SK-N-SH (cell line): ENCODE results near the gene SPIRE2. TPM values are rescaled to one million over a fixed set of nuclear protein-coding genes. Genes with fewer than 3 reads are reported as not detected.

Experiments
- CTCF ChIA-PET: fragments of 300-600, 350-600 bp; formaldehyde crosslinking; extraction: SDS; loops from one replicate; lab custom pipeline; 2021; lab: Yijun Ruan, JAX
- POLR2A ChIA-PET: fragments of 350-600 bp; sonication (Branson Sonifier 250); formaldehyde crosslinking; extraction: SDS; loops from one replicate; lab custom pipeline; 2020; ENCODE audit warnings: antibody characterized with exemption, inconsistent platforms; lab: Yijun Ruan, JAX
- DNase-seq: peaks from one replicate; pipeline ENCODE4 v3.0.0; 2012
- H2AFZ ChIP-seq: fragments of 200-600 bp; sonication (generic); 2 replicates; pipeline ENCODE4 v1.8.1; 2016; ENCODE audit warnings: antibody characterized with exemption, mild to moderate bottlenecking, low read depth
- H3F3A ChIP-seq: fragments of 200-600 bp; sonication (generic); replicated peaks from 2 replicates; pipeline ENCODE3; 2016; ENCODE audit warnings: antibody characterized with exemption, mild to moderate bottlenecking; ENCODE audit not compliant: insufficient read depth
- H3K27ac ChIP-seq, 2 experiments: fragments of 200-500 bp in 1 of 2; fragments of 200-600 bp in 1 of 2; sonication (Bioruptor generic) in 1 of 2; sonication (generic), shearing (Covaris generic) in 1 of 2; 2 replicates each; pipeline versions ENCODE4 v1.5.1 to v1.6.1; 2014 to 2016; ENCODE audit warnings: low read depth in 2 of 2, inconsistent platforms in 1 of 2, low read length in 1 of 2, mild to moderate bottlenecking in 1 of 2, mixed read lengths in 1 of 2
- H3K27me3 ChIP-seq: fragments of 200-600 bp; sonication (generic), shearing (Covaris generic); 2 replicates; pipeline ENCODE4 v1.6.1; 2016; ENCODE audit warnings: mixed run types; ENCODE audit not compliant: insufficient read depth
- H3K36me3 ChIP-seq, 2 experiments: fragments of 200-500 bp in 1 of 2; fragments of 200-600 bp in 1 of 2; sonication (Bioruptor generic) in 1 of 2; sonication (generic) in 1 of 2; replicated peaks in 1 of 2; 2 replicates each; pipeline versions ENCODE3 to v1.5.1; 2014 to 2016; ENCODE audit warnings: low read length in 1 of 2, mild to moderate bottlenecking in 1 of 2; ENCODE audit not compliant: insufficient read depth in 2 of 2, control insufficient read depth in 1 of 2
- H3K4me1 ChIP-seq, 2 experiments: fragments of 200-500 bp in 1 of 2; fragments of 200-600 bp in 1 of 2; sonication (Bioruptor generic) in 1 of 2; sonication (generic), shearing (Covaris generic) in 1 of 2; 2 replicates each; pipeline versions ENCODE4 v1.5.1 to v1.6.1; 2014 to 2016; ENCODE audit warnings: low read depth in 1 of 2, low read length in 1 of 2, mixed run types in 1 of 2; ENCODE audit not compliant: insufficient read depth in 2 of 2, control insufficient read depth in 1 of 2
- H3K4me2 ChIP-seq: fragments of 200-600 bp; sonication (generic), shearing (Covaris generic); 2 replicates; pipeline ENCODE4 v1.6.1; 2017; ENCODE audit warnings: mixed run types
- H3K4me3 ChIP-seq, 2 experiments: fragments of 200-500 bp in 1 of 2; fragments of 200-600 bp in 1 of 2; sonication (Bioruptor generic) in 1 of 2; sonication (generic), shearing (Covaris generic) in 1 of 2; 2 replicates each; pipeline versions ENCODE4 v1.5.1 to v1.8.1; 2014 to 2016; ENCODE audit warnings: low read depth in 2 of 2, inconsistent platforms in 1 of 2, low read length in 1 of 2, mild to moderate bottlenecking in 1 of 2, mixed read lengths in 1 of 2, moderate library complexity in 1 of 2
- H3K79me2 ChIP-seq: fragments of 200-600 bp; sonication (generic); 2 replicates; pipeline ENCODE4 v1.8.1; 2017; ENCODE audit warnings: mild to moderate bottlenecking; ENCODE audit not compliant: insufficient read depth
- H3K9ac ChIP-seq: fragments of 200-600 bp; sonication (generic); 2 replicates; pipeline ENCODE4 v1.6.1; 2017; ENCODE audit warnings: mixed run types
- H3K9me2 ChIP-seq: fragments of 200-600 bp; sonication (generic); 2 replicates; pipeline ENCODE4 v1.6.1; 2017; ENCODE audit warnings: mixed run types
- H3K9me3 ChIP-seq: fragments of 200-600 bp; sonication (generic); 2 replicates; pipeline ENCODE4 v1.6.1; 2017; ENCODE audit warnings: mixed run types, mild to moderate bottlenecking, moderate library complexity
- H4K20me1 ChIP-seq: fragments of 200-600 bp; sonication (generic); 2 replicates; pipeline ENCODE4 v1.6.1; 2017; ENCODE audit warnings: mild to moderate bottlenecking, mixed run types; ENCODE audit not compliant: insufficient read depth
- CTCF ChIP-seq: fragments of 200-600 bp; sonication (generic); IDR thresholded peaks from 2 replicates; pipeline ENCODE4 v1.6.1; 2017; ENCODE audit warnings: antibody characterized with exemption, mild to moderate bottlenecking, moderate library complexity
- EZH2phosphoT487 ChIP-seq: fragments of 200-600 bp; sonication (generic); IDR thresholded peaks from 2 replicates; pipeline ENCODE4 v1.6.1; 2017; ENCODE audit warnings: low read depth, mixed run types, mild to moderate bottlenecking, antibody characterized with exemption, moderate library complexity, borderline replicate concordance
- FOSL2 ChIP-seq: IDR thresholded peaks from 2 replicates; pipeline ENCODE4 v1.4.0; 2012; ENCODE audit warnings: low read depth, mild to moderate bottlenecking, moderate library complexity, borderline replicate concordance
- MAX ChIP-seq: IDR thresholded peaks from 2 replicates; pipeline ENCODE4 v1.4.0; 2012; ENCODE audit warnings: low read depth
- NRF1 ChIP-seq: IDR thresholded peaks from 2 replicates; pipeline ENCODE4 v1.6.1; 2012; ENCODE audit warnings: low read depth, mild to moderate bottlenecking, low read length
- RCOR1 ChIP-seq: fragments of 150-350 bp; IDR thresholded peaks from 2 replicates; pipeline ENCODE4 v1.6.1; 2017; ENCODE audit warnings: antibody characterized with exemption, low read length
- REST ChIP-seq: IDR thresholded peaks from 2 replicates; pipeline ENCODE4 v1.6.1; 2012; ENCODE audit warnings: mild to moderate bottlenecking, low read depth, low read length, moderate library complexity
- RXRA ChIP-seq: IDR thresholded peaks from 2 replicates; pipeline ENCODE4 v1.4.0; 2012; ENCODE audit warnings: low read depth, mild to moderate bottlenecking, borderline replicate concordance
- TAF1 ChIP-seq: IDR thresholded peaks from 2 replicates; pipeline ENCODE4 v1.6.1; 2012; ENCODE audit warnings: low read depth, mild to moderate bottlenecking, low read length, moderate library complexity, borderline replicate concordance
- TCF12 ChIP-seq: IDR thresholded peaks from 2 replicates; pipeline ENCODE4 v1.4.0; 2012
- WGBS: methylation state at CpG from one replicate; pipeline ENCODE4 v1.1.6; 2017; ENCODE audit warnings: low lambda C conversion rate; 5-methylcytosine and 5-hydroxymethylcytosine counted together
- polyA plus RNA-seq, 3 experiments: library from polyadenylated mRNA; depleted of rRNA; stranded (reverse); fragments of >200 nt; gene quantifications; 2 replicates each; pipeline ENCODE4 v1.2.3, GENCODE V29; 2012
- TF ChIP-seq, protein P1 (sequence below): IDR thresholded peaks from 2 replicates; pipeline ENCODE4; 2012
- TF ChIP-seq, protein P2 (sequence below): fragments of 150-350 bp; IDR thresholded peaks from 2 replicates; pipeline ENCODE4 v1.6.1; 2016; ENCODE audit warnings: mild to moderate bottlenecking, low read depth, low read length
- TF ChIP-seq, protein P3 (sequence below): fragments of 150-350 bp; IDR thresholded peaks from 2 replicates; pipeline ENCODE4 v1.6.1; 2017; ENCODE audit warnings: antibody characterized with exemption, low read length, low read depth, borderline replicate concordance

The SPIRE2 gene
- polyA plus RNA-seq, 1 of the 3 experiments (the other 2 are of a cell fraction), result 15.3 TPM

- Histone ChIP-seq H3K9ac (no peak overlapping the region), H3K79me2 (no peaks in the 10 kb centered on the region), H3K4me1 (no peaks in the 10 kb centered on the region), H3K27me3 (no peaks in the 10 kb centered on the region), H2AFZ (no peak overlapping the region), H3K4me2 (no peak overlapping the region), H3K9me2 (no peaks in the 10 kb centered on the region), H3K36me3 (peaks cover 30 to 63% of the 10 kb centered on the region in 2 experiments), H3K27ac (no peak overlapping the region), H3K4me3 (no peak overlapping the region), H3F3A (no peaks in the 10 kb centered on the region), H3K9me3 (no peaks in the 10 kb centered on the region), H4K20me1 (no peaks in the 10 kb centered on the region)
- 97% methylated on average over 20 of the region's 20 CpGs for WGBS
- TF ChIP-seq TCF12 (no peak), RCOR1 (no peak), RXRA (no peak), FOSL2 (no peak), REST (no peak), NRF1 (no peak), EZH2phosphoT487 (no peak)
- TF ChIP-seq, protein P1, sequence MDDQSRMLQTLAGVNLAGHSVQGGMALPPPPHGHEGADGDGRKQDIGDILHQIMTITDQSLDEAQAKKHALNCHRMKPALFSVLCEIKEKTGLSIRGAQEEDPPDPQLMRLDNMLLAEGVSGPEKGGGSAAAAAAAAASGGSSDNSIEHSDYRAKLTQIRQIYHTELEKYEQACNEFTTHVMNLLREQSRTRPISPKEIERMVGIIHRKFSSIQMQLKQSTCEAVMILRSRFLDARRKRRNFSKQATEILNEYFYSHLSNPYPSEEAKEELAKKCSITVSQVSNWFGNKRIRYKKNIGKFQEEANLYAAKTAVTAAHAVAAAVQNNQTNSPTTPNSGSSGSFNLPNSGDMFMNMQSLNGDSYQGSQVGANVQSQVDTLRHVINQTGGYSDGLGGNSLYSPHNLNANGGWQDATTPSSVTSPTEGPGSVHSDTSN, result no peak
- TF ChIP-seq, protein P2, sequence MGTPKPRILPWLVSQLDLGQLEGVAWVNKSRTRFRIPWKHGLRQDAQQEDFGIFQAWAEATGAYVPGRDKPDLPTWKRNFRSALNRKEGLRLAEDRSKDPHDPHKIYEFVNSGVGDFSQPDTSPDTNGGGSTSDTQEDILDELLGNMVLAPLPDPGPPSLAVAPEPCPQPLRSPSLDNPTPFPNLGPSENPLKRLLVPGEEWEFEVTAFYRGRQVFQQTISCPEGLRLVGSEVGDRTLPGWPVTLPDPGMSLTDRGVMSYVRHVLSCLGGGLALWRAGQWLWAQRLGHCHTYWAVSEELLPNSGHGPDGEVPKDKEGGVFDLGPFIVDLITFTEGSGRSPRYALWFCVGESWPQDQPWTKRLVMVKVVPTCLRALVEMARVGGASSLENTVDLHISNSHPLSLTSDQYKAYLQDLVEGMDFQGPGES, result no peak
- ChIA-PET POLR2A (interaction anchor here (1.0 kb wide), 1 partner anchor 26 kb away, joined by 3 read pairs; the partner anchor contains the start of gene TCF25), CTCF (interaction anchor here (1.4 kb wide), 1 partner anchor 9 kb away, joined by 4 read pairs; no protein-coding TSS in a partner anchor)
- no peak for DNase-seq
Observed at GRCh38 chr16:89899879-89900481, 71.7 kb downstream of the SPIRE2 start.

DNA sequence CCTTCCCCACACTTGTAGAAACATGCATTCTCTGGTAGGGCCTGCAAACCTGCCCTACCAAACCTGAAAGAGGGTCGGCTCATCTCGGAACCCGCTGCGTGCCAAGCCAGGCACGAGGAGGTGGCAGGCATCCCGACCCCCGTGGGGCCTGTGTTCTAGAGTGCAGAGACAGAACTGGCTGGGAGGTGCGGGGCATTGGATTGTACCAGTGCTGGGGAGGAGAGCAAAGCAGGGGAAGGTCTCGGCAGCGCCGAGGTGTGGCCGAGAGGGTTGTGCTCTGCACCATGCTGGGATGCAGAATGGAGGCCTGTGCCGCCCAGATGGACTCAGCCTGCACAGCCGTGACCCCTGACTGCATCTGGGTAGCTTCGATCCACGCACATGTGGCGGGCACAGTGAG lies 72.6 kb downstream of the SPIRE2 start:
- H3K4me2 ChIP-seq, result no peak overlapping the region
- H3K27ac ChIP-seq, result no peak overlapping the region
- H3K9me2 ChIP-seq, result no peaks in the 10 kb centered on the region
- H3K36me3 ChIP-seq, result peaks cover 24 to 64% of the 10 kb centered on the region in 2 experiments
- H4K20me1 ChIP-seq, result no peaks in the 10 kb centered on the region
- no peak for DNase-seq
- no peak overlapping the region for H3K9ac ChIP-seq
- no peaks in the 10 kb centered on the region for H3K27me3 ChIP-seq
- POLR2A ChIA-PET, result interaction anchor here (0.7 kb wide), 1 partner anchor 23 kb away, joined by 3 read pairs; no protein-coding TSS in a partner anchor
- 97% methylated on average over 10 of the region's 17 CpGs for WGBS
- peaks cover 3% of the 10 kb centered on the region for H3F3A ChIP-seq
- no peaks in the 10 kb centered on the region for H3K79me2 ChIP-seq
- H3K4me3 ChIP-seq, result no peak overlapping the region
- H2AFZ ChIP-seq, result no peak overlapping the region
- CTCF ChIA-PET, result no interaction called here
- no peaks in the 10 kb centered on the region for H3K9me3 ChIP-seq
- TF ChIP-seq CTCF (no peak), MAX (no peak), TAF1 (no peak), EZH2phosphoT487 (no peak)
- TF ChIP-seq, protein P3, sequence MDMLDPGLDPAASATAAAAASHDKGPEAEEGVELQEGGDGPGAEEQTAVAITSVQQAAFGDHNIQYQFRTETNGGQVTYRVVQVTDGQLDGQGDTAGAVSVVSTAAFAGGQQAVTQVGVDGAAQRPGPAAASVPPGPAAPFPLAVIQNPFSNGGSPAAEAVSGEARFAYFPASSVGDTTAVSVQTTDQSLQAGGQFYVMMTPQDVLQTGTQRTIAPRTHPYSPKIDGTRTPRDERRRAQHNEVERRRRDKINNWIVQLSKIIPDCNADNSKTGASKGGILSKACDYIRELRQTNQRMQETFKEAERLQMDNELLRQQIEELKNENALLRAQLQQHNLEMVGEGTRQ, result no peak
- H3K4me1 ChIP-seq, result no peaks in the 10 kb centered on the region
